HG03558 (cell line): Measurements from ENCODE around the gene COL6A3.

Experiments used
- ATAC-seq: cut with Tn5 transposase; IDR thresholded peaks from one replicate; pipeline ENCODE4 v1.9.1; 2021; ENCODE audit warnings: moderate number of reproducible peaks; ENCODE audit not compliant: unreplicated experiment; ENCODE audit errors: extremely low read depth

Gene COL6A3, protein sequence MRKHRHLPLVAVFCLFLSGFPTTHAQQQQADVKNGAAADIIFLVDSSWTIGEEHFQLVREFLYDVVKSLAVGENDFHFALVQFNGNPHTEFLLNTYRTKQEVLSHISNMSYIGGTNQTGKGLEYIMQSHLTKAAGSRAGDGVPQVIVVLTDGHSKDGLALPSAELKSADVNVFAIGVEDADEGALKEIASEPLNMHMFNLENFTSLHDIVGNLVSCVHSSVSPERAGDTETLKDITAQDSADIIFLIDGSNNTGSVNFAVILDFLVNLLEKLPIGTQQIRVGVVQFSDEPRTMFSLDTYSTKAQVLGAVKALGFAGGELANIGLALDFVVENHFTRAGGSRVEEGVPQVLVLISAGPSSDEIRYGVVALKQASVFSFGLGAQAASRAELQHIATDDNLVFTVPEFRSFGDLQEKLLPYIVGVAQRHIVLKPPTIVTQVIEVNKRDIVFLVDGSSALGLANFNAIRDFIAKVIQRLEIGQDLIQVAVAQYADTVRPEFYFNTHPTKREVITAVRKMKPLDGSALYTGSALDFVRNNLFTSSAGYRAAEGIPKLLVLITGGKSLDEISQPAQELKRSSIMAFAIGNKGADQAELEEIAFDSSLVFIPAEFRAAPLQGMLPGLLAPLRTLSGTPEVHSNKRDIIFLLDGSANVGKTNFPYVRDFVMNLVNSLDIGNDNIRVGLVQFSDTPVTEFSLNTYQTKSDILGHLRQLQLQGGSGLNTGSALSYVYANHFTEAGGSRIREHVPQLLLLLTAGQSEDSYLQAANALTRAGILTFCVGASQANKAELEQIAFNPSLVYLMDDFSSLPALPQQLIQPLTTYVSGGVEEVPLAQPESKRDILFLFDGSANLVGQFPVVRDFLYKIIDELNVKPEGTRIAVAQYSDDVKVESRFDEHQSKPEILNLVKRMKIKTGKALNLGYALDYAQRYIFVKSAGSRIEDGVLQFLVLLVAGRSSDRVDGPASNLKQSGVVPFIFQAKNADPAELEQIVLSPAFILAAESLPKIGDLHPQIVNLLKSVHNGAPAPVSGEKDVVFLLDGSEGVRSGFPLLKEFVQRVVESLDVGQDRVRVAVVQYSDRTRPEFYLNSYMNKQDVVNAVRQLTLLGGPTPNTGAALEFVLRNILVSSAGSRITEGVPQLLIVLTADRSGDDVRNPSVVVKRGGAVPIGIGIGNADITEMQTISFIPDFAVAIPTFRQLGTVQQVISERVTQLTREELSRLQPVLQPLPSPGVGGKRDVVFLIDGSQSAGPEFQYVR (N-terminal part only)

DNA sequence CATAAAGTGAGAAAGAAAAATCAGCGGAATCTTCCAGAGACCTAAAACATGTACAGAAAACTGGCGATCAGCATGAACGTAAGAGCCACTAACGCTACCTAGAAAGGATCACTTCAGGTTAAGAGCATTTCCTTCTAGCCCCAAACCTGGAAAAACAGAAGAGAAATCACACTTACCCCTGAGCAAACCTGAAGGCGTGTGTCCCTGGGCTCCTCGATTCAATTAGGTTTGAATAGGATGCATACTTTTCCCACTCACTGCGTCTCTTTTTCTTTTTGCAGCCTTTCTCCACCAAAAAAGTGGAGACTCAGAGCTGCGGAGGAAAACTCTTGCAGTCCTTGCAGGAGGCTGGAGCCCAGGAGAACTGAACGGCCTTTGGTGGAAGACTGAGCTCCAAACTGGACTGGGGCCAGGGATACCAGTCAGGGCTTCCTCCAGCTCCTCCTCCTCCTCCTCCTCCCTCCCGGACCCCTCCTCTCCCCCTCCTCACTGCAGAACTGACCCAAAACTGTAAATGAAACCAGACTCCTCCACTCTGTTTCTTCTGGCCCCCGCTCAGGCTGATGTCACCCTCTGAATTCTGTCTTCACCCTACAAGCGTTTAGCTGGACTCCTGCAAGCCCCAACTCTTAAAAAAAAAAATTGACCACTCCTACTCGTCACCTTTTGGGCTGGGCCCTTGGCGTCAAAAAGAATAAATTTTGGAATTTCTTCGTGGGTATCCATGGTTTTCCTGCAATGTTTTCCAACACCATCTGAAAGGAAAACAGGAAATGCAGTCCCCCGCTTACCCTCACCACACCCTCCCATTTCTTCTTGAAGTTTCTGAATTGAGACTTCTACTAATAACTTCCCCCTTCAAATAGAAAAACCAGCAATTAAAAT lies at the start of gene COL6A3:
Gene COL6A3, minus strand, starts transcription at position 388 of the 885 bp plus-strand sequence. CDS start 17,347 bp downstream, outside the sequence.
- ATAC-seq, result no peak

DNA sequence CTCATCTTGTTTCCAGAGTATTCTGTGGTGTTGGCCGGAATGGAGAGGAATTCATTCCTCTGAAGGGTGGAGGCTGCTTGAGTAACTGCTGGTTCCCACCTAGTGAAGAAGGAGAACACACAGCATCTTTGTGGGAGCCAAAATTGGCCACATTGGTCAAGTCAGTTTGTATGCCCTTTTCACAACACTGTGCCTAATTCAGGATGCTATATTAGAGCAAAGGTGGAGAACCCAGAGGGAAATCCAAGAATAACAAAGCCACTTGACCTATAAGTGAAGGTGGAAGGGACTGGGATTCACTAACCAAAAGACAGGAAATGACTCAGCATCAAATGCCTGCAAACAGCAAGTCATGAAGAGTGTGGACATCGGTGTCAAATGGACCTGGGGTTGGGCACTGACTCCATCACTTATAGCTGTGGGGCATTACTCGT lies 45.8 kb upstream of the COL6A3 start:
- ATAC-seq, result no peak

DNA sequence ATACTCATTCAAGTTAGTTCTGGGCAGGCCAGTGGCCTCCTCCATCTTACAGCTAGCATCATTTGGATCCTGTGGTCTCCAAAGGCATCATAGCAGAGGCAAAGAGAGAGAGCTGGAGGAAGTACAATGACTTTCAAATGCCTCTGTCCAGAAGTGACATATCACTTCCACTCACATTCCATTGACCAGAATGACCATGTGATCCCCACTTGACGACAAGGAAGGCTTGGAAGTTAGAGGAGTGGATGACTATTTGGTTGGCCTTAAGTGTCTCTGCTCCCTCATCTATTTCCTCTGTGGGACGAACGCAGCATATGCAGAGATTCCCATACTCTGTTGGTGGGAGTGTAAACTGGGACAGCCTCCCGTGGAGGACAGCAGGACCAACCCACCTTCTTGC lies 45.3 kb upstream of the COL6A3 start:
- no peak for ATAC-seq

DNA sequence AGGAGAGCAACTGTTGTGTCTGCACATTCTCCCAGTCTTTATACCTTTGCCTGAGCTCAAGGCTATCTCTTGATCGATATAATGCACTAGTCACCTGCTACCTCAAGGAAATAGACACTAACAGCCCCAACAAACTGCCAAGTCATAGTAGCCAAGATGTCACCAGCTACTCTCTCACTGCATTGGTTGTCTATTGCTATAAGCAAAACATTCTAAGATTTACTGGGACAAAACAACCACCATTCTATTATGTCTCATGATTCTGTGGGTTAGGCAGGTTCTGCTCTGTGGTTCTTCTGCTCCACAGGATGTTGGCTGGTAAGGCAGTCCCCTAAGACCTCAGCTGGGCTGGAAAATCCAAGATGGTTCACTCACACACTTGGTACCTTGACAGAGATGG lies 44.6 kb upstream of the COL6A3 start:
- ATAC-seq, result no peak

DNA sequence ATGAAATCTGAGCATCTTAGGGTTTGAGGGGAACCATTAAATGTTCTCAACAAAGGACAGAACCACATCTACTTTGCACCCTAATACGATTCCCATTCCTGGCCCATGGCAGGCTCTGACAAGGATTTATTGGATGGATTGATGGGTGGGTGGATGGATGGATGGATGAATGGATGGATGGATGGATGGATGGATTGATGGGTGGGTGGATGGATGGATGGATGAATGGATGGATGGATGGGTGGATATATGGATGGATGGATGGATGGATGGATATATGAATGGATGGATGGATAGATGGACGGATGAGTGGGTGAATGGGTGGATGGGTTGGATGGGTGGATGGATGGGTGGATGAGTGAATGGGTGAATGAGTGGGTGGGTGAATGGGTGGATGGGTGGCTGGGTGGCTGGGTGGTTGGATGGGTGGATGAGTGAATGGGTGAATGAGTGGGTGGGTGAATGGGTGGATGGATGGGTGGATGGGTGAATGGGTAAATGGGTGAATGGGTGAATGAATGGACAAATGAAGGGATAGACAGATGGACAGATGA lies 43.5 kb upstream of the COL6A3 start:
- no peak for ATAC-seq

DNA sequence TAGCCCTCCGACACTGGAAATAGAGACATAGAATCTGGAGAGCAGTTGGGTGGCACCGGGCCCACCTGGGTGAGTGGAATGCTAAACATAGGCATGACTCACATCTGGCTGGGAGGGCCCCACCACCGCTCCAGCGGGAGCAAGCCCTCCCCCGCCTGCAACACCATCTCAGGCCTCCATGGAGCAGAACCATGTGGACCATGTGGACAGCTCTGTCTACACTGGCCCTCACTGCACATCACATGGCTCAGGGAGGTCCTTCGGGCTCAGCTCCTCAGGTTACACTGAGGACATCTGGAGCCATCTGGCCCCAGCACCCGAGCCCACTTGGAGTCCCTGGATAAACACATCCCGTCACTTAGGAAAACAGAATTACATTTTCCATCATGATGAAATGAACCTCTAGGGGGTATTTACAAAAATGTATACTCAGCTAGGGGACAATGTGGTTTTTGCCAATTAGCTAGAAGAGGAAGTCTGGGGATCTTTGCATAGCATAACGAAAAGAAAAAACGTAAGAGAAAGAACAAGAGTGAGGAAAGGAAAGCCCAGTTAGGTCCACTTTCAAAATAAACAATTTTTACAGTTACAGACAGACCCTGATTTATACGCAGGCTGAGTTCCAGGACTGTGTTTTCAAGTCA lies 42.4 kb upstream of the COL6A3 start:
- ATAC-seq, result no peak

DNA sequence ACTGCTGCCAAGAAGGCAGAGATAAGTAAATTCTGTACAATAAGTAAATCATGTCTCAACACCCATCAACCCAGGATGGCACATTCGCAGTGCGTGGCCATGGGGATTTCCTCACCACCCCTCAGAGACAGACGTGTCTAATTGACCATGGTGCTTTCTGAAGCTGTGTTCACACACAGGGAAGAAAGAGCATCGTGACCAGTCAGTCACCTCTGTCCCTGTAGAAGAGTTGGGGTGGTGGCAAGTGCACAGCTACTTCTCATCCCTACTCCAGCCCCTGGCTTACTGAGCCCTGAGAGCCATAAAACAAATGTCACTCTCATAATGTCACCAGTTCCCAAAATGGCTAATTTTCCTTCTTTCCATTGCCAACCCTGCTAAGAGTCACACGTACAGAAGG lies 41.8 kb upstream of the COL6A3 start:
- no peak for ATAC-seq

DNA sequence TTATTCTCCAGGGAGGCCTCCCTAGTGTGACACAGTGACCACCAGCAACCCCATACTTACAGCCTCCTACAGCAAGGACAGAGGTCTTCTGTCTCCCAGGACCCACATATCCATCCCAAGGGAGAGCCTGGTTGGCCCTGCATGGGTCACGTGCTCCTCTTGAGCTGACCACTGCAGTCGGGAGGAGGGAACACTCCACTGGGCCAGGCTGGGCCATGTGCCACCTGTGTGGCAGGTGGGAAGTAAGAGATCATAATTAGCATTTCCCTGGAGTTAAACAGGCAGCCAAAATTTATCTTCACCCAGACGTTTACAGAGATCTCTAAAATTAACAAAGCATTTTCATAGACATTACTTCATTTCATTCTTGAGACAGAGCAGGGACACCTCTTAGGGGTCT lies 39.7 kb upstream of the COL6A3 start:
- no peak for ATAC-seq

DNA sequence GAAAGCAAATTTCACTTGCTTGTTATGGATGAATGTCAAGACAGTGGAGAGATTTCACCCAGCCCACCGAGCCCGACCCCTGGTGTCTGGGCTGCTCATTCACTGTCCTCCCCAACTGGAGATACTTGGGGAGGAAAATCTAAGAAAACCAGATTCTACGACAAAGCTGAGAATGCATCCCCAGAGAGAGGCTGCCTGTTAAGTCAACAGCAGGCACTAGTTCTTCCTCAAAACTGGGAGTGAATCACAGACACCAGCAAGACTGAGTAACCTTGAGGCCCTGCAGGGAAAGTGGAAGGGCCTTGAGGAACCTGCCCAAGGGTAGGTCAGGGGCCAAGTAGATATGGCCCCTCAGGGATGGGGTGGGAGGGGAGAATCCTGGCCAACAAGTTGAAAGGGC lies 38.9 kb upstream of the COL6A3 start:
- no peak for ATAC-seq

DNA sequence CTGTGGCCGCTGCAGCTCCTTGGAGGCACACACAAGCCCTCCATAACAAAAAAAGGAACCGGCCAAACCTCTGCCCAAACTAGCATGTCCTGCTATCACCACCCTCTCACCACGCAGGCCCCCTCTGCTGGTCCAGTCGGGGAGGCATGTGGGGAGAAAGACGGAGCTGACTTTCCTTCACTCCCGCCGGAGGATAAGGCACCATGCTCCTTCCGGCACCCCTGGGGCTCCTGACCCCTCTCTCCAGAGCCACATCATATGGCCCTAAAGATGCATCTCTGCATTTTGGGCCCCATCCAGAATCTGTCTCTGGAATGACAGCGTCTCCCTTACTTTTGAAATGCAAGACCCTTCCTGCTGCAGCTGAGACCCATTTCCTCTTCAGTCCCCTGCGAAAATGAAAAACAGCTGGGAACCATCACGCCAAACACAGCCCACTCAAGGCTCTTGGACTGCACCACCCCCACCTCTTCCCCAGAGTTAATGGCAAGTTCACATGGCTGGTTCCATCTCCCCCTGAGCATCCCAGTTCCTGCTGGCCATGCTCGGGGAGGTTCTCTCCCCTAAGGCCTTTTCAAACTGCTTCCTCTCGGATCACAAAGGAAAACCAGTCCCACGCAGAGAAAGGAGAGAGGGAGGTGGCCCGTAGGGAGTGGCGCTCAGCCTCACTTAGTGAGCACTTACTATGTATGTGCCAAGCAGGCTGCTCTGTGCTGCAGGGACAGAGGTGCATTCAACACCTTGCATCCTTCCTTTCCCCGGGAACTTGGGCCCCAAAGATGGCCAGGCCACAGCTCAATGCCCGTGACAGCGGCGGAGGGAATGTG lies 37.9 kb upstream of the COL6A3 start:
- ATAC-seq, result no peak

DNA sequence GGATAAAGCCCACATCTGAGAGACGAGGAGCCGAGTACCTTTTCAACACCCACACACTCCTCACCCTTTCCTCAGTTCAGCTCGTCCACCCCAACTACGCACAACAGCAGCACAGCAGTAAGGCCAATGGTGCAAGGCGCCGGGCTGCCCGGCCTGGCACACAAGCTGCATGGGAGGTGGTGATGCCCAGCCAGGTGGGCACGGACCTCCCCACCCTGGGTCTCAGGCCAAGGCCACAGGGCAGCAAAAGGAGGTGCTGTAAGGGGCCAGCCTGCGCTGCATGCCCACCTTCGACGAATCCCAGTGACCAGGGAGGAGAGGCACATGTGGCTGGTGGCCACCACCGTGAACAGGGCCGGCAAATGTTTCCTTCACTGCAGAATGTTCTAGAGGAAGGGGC lies 36.6 kb upstream of the COL6A3 start:
- no peak for ATAC-seq

DNA sequence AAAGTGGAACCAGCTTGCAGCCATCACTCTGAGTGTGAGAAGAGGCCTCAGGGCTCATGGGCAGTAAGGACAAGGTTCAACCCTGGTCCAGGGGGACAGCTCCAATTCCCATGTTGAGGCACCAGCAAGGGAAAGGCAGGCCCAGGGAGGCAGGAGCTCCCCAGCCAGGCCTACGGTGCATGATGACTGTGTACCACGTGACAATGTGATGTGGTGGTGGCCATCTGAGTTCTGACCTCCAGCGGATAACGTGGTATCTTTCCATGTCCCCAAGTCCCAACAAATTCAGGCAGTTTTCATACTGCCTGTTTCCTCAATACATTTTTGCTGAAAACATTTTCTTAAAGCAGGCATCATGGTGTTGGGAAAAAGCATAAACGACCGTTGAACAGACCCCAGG lies 36.1 kb upstream of the COL6A3 start:
- no peak for ATAC-seq

DNA sequence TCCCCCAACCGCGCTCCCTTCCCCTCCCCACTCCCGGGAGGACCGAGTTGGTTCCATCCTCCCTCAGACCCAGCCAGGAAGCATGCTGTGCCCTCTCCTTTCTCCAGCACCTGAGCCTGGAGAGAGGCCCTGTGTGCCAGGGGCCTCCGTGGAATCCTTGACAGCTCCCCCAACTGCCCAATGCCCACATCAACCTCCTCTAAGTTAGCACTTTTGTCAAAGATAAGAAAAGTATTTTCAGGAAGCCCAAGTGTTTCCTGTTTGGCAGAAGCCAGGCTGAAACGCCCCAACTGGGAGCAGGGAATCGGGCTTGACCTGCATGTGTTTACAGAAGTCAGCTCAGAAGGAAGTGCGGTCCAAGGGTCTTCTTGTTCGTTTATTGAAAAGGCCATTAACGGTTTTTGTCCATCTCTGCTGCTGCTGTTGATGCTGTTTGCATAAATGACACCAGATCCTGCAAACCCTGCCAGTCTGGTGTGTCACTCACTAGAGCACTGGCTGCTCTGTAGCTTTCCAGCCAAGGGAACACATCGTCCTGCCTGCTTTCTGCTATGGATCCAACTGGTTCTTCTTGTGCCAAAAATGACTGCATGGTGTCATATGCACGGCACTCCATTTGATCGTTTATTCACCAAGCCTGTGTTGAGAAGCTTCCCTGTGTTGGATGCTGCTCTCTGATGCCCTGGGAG lies 35.4 kb upstream of the COL6A3 start:
- no peak for ATAC-seq

DNA sequence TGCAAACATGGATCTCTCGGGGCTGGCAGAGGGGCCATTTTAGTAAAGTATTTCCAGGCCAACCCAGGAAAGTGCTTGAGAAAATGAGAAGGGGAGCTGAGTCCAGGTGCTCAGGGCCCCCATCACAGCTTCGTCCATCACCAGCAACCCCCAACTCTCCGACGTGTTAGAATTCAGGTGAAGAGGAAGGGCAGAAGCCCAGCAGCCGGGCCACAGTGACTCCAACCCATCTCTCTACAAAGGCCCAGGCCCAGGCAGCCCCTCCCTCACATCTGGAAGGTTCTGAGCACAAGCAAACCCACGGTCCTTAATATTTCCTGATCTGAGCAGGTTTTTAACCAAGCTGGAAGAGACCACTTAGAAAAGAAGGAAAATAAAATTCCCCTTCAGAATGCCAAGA lies 34.7 kb upstream of the COL6A3 start:
- no peak for ATAC-seq

DNA sequence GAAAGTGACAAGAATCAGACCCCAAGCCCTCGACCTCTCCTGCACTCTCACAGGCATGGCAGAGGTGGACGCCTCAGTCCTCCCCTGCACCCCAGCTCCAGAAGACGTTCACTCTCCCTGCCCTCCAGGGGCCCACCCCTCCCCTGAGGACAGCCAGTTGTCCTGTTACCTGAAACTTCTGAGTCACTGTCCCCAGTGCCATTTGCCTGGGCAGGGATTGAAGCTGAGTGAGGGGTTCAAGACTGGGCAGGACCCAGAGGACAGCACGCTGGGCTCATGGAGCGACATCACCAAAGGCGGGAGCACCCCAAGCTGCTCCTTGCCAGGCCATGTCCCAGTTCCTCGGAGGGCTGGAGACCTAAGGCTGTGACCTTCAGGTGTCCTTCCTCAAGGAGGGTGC lies 34.2 kb upstream of the COL6A3 start:
- ATAC-seq, result no peak

DNA sequence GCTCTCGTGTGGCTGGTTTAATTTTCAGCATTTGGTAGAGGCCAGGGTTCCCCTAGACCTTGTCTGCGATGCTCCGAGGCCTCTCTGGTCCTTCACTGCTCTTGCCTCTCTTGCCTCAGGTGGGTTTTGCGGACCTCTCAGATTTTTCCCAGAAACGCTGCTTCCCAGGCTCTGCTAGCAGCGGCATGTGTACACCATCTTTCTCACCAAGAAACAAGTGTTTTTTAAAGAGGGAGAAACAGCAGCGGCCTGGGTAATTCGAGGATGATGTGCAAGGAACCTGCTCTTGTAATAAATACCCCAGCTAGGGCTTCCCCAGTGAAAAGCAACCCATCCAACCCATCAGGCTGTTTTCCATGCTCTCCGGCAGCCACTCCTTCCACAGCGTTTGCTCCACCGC lies 33.5 kb upstream of the COL6A3 start:
- no peak for ATAC-seq

DNA sequence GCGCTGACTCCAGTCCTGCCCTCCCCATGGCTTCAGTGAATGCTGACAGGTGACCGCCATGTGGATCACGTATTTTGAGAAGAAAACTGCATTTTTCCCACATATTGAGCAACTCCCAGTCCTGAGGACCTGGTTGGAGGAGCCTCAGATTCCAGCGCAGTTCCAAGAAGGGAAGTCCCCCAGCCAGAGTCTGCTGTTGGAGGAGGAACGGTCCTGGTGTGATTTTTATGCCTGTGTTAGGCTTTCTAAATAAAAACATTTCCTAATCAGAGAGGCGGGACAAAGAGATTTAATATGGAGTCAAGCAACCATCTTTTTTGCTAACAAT lies 32.3 kb upstream of the COL6A3 start:
- ATAC-seq, result no peak
